Neural progenitor cell (in vitro differentiated cells): ENCODE data around the gene PAFAH2.

Experiments used
- CTCF ChIP-seq: fragments of 200-600 bp; sonication (generic); IDR thresholded peaks from 2 replicates; pipeline ENCODE4 v1.5.1; 2017; ENCODE audit warnings: antibody characterized with exemption, mild to moderate bottlenecking
- EZH2 ChIP-seq: fragments of 200-600 bp; sonication (generic); IDR thresholded peaks from 2 replicates; pipeline ENCODE4 v1.6.1; 2017; ENCODE audit warnings: antibody characterized with exemption, mild to moderate bottlenecking, moderate library complexity

GRCh38 chr1:26044414-26044813 lies 46.6 kb upstream of the PAFAH2 start:
- no peak for TF ChIP-seq CTCF
- no peak for TF ChIP-seq EZH2
